ENCODE measurements around the gene STAT5B. TPM values are rescaled to one million over a fixed set of nuclear protein-coding genes. Genes with fewer than 3 reads are reported as not detected.
"Not testable (repeated sequence)": the region's sequence is repeated elsewhere in the genome, so short reads cannot be mapped to it uniquely, and the experiment has no call there.

The STAT5B gene
- total RNA-seq, 1 donor: 23.0 TPM

GRCh38 chr17:42248351-42249179, 27.6 kb downstream of the STAT5B start:
- DNase-seq (ENCODE audit: low read depth): peak; percentile 98
- H3K4me3 ChIP-seq (ENCODE audit: low read depth, low read length): peak overlapping the region; percentile 53
- TF ChIP-seq, protein P1, sequence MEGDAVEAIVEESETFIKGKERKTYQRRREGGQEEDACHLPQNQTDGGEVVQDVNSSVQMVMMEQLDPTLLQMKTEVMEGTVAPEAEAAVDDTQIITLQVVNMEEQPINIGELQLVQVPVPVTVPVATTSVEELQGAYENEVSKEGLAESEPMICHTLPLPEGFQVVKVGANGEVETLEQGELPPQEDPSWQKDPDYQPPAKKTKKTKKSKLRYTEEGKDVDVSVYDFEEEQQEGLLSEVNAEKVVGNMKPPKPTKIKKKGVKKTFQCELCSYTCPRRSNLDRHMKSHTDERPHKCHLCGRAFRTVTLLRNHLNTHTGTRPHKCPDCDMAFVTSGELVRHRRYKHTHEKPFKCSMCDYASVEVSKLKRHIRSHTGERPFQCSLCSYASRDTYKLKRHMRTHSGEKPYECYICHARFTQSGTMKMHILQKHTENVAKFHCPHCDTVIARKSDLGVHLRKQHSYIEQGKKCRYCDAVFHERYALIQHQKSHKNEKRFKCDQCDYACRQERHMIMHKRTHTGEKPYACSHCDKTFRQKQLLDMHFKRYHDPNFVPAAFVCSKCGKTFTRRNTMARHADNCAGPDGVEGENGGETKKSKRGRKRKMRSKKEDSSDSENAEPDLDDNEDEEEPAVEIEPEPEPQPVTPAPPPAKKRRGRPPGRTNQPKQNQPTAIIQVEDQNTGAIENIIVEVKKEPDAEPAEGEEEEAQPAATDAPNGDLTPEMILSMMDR (IDR thresholded peaks at IDR 0.05; ENCODE audit: insufficient read depth, low read length): peak; percentile 19

- no peak overlapping the region for H3K4me3 ChIP-seq (ENCODE audit: low read depth, low read length)
- DNase-seq (ENCODE audit: low read depth): peak; percentile 61
- TF ChIP-seq, protein P1 (IDR thresholded peaks at IDR 0.05; ENCODE audit: insufficient read depth, low read length): no peak
Measured at GRCh38 chr17:42247734-42248133, 28.5 kb downstream of the STAT5B start.

- TF ChIP-seq, protein P1 (IDR thresholded peaks at IDR 0.05; ENCODE audit: insufficient read depth, low read length): no peak
- H3K4me3 ChIP-seq (ENCODE audit: low read depth, low read length): no peak overlapping the region
- DNase-seq (ENCODE audit: low read depth): no peak
Measured at GRCh38 chr17:42246515-42246914, 29.7 kb downstream of the STAT5B start.

GRCh38 chr17:42245183-42245582, 31.0 kb downstream of the STAT5B start:
- DNase-seq (ENCODE audit: low read depth): not testable (repeated sequence)

DNA sequence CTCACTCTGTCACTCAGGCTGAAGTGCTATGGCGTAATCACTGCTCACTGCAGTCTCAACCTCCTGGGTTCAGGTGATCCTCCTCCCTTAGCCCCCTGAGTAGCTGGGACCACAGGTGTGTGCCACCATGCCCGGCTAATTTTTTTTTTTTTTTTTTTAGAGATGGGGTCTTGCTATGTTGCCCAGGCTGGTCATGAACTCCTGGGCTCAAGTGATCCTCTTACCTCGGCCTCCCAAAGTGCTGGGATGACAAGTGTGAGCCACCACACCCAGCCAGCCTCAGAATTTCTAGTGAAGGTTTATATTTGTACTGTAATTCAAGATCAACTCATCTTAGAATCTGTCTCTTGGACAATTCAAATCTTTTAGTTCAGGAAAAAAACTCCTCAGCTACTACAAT, 32.1 kb downstream of the STAT5B start:
- not testable (repeated sequence) for DNase-seq (ENCODE audit: low read depth); H3K4me3 ChIP-seq (ENCODE audit: low read depth, low read length)

More at GRCh38 chr17:42245183-42245582, 31.0 kb downstream of the STAT5B start:
- H3K4me3 ChIP-seq (ENCODE audit: low read depth, low read length): not testable (repeated sequence)

DNA sequence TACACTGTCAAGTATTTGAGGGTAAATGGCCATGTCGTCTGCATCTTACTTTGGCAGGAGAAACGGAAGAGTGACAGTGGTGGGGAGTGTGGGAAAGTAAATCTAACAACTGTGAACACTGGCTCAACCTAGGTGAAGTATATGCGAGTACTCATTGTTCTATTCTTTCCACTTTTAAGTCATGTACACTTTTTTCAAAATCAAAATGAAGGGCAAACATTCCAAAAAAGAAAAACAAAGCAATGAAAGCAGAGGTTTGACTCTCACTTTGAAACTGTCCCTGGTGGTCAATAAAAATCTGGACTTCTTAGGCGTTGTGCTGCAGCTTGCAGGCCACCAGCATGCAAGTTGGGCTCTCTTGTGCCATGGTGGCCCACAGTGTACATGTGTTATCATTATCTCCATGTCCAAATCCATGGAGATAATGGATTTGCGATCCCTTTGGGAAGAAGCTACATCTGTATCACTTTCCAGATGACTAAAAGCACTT, 32.7 kb downstream of the STAT5B start:
- no peak overlapping the region for H3K4me3 ChIP-seq (ENCODE audit: low read depth, low read length)
- TF ChIP-seq, protein P1 (IDR thresholded peaks at IDR 0.05; ENCODE audit: insufficient read depth, low read length): no peak
- DNase-seq (ENCODE audit: low read depth): no peak

DNA sequence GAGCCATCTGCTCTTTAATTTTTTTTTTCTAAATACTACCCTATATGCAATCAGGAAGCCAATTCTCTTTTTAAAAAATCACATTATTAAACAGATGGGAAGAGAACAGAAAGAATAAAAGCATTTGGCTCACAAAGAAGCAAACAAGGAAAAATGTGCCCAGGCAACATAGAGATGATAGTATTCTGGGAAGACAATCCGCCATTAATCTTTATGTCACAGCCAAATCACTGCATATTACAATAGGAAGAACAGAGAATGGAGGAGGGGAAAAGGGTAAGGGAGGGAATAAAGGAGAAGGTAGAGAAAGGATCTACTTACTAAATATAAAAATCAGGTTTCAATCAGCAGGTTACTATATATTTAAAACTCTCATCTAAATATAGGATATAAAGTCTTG, 34.3 kb downstream of the STAT5B start:
- TF ChIP-seq, protein P1 (IDR thresholded peaks at IDR 0.05; ENCODE audit: insufficient read depth, low read length): no peak
- H3K4me3 ChIP-seq (ENCODE audit: low read depth, low read length): no peak overlapping the region
- no peak for DNase-seq (ENCODE audit: low read depth)

DNA sequence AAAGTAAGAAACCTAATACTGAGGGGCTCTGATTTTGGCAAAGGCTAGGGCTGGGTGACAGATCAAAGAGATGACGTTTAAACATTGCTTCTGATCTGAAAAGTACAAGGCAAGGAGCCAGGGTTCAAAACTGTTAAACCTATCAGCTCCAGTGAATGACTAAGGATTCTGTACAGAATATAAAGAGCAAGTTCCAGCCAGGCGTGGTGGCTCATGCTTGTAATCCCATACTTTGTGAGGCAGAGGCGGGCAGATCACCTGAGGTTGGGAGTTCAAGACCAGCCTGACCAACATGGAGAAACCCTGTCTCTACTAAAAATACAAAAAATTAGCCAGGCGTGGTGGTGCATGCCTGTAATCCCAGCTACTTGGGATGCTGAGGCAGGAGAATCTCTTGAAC, 35.3 kb downstream of the STAT5B start:
- H3K4me3 ChIP-seq (ENCODE audit: low read depth, low read length): not testable (repeated sequence)
- DNase-seq (ENCODE audit: low read depth): peak; percentile 18
